ENCODE data around the gene DPM3.

DNA sequence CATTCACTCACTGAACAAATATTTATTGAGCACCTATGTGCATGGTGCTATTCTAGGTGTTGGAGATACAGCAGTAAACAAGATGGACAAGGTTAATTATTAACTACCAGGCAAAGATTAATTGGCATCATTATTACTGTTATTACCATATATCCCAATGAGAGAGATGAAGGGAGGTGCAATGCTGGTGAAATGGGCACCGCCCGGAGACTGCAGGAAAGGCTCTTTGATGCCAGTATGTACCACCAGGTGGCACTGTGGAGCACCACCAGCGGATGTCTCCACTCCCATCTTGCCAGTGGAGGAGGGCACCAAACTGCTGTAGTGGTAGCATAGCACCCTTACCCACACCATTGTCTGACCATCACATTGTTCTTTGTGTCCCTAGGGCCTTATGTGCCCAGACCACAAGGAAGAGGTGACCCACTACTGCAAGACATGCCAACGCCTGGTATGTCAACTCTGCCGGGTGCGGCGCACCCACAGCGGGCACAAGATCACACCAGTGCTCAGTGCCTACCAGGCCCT, 36.3 kb upstream of the DPM3 start:
- TF ChIP-seq, protein P1, sequence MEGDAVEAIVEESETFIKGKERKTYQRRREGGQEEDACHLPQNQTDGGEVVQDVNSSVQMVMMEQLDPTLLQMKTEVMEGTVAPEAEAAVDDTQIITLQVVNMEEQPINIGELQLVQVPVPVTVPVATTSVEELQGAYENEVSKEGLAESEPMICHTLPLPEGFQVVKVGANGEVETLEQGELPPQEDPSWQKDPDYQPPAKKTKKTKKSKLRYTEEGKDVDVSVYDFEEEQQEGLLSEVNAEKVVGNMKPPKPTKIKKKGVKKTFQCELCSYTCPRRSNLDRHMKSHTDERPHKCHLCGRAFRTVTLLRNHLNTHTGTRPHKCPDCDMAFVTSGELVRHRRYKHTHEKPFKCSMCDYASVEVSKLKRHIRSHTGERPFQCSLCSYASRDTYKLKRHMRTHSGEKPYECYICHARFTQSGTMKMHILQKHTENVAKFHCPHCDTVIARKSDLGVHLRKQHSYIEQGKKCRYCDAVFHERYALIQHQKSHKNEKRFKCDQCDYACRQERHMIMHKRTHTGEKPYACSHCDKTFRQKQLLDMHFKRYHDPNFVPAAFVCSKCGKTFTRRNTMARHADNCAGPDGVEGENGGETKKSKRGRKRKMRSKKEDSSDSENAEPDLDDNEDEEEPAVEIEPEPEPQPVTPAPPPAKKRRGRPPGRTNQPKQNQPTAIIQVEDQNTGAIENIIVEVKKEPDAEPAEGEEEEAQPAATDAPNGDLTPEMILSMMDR (IDR thresholded peaks at IDR 0.05), result peak; percentile 89
- TF ChIP-seq TEAD4 (IDR thresholded peaks at IDR 0.05; ENCODE audit: borderline replicate concordance, insufficient read depth), result no peak
- no peak for TF ChIP-seq EP300 (IDR thresholded peaks at IDR 0.05; ENCODE audit: borderline replicate concordance in 1 of 2, low read depth in 1 of 2, low read length in 1 of 2)
- no peak for TF ChIP-seq POLR2AphosphoS5 (IDR thresholded peaks at IDR 0.05; ENCODE audit: low read depth, low read length)
- TF ChIP-seq FOXJ3 (CRISPR knock-in tag; IDR thresholded peaks at IDR 0.05), result no peak
- TF ChIP-seq NRF1 (IDR thresholded peaks at IDR 0.05; ENCODE audit: low read depth, low read length), result no peak

Measured in SK-N-SH (cell line).